ENCODE results near the gene CNKSR1. TPM values are rescaled to one million over a fixed set of nuclear protein-coding genes. Genes with fewer than 3 reads are reported as not detected.

The CNKSR1 gene
- total RNA-seq, 1 experiment from 2014 or later, result 0.12 TPM

DNA sequence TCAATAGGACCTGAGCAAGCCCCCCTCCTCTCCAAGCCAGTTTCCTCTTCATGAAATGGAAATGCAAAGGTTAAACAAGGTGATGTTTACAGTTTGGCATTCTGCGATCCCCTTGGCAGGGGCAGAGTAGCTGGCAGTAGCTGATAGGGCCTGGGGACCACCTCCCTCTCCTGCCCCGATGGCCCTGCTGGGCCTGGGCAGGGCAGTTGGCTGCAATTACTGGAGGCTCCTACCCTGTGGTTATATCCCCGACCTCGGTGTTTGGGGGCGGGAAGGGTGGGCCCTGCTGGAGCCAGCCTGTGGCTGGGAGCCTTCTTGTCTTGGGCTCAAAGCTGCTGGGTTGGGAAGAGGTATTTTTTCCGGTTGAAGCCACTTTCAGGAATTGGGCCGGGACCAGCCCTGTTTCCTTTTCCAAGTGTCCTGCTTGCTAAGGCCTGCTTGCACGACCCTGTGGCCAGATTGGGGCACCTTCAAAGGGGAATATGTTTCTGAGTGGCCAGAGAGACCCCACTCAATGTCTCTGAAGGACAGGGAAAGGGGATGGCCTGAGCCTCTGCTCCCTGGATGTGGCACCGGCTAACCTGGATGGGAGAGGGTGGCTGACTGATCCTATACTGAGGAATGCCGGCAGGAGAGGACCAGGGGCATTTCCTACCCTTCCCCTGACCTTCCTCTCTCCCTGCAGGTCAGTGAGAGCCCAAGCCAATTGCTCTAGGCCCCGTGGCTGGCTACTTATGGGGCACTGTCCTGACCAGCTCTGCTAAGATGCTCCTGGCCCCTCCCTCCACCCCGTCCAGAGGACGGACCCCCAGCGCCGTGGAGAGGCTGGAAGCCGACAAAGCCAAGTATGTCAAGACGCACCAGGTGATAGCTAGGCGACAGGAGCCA lies 16.5 kb upstream of the CNKSR1 start:
- DNase-seq (ENCODE audit: low read depth), result no peak

DNA sequence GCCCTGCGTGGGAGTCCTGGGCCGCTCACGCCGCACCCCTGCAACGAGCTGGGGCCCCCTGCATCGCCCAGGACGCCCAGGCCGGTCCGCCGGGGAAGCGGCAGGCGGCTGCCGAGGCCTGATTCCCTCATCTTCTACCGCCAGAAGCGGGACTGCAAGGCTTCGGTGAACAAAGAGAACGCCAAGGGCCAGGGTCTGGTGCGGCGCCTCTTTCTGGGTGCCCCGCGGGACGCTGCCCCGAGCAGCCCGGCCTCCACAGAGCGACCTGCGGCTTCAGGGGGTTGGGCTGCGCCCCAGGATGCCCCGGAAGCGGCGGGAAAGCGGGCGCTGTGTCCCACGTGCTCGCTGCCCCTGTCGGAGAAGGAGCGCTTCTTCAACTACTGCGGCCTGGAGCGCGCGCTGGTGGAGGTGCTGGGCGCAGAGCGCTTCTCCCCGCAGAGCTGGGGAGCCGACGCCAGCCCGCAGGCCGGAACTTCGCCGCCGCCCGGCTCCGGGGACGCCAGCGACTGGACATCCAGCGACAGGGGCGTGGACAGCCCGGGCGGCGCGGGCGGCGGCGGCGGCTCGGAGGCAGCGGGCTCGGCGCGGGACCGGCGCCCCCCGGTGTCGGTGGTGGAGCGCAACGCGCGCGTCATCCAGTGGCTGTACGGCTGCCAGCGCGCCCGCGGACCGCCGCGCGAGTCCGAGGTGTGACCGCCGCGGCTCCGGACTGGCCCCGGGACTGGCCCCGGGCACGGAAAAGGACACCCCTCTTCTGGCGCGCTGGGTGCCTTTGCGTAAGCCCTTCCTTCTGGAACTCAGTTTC lies 15.7 kb upstream of the CNKSR1 start:
- DNase-seq (ENCODE audit: low read depth), result peak; percentile 49

DNA sequence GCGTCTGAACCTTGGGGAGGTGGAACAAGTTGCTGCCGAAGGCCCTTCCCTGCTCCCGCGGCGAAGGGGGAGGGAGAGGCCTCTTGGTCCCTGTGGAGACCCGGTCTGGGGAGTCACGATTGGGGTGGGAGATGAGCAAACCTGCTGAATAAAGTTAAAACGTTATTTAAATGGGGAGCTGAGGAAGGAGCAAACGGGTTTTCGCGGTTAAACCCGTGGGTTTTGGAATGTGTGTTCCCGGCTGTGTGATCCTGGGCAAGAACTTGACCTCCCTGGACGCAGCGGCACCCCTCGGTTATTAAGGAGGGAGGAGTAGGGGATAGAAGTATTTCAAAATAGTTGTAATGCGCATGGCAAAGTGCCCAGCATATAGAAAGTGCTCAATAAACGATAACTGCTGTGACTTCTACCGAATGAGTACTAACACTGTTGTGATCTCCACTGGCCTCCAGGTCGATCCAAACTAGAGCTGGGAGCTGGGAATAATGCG lies 15.0 kb upstream of the CNKSR1 start:
- DNase-seq (ENCODE audit: low read depth), result no peak

DNA sequence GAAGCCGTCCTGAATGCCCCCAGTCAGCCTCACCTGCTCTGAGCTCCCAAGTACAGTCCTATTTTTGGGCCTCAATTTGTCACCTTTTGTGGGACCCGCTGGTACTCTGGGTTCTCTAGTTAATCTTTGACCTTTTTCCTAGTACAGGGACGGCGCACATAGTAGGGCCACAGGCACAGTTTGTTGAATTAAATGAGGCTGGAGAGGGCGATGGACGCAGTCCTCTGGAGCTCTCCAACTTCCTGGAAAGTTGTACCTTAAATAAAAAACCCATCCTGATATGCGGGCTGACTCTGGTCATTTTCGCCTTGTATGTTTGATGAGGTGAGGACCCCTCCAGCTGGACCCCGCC lies 13.6 kb upstream of the CNKSR1 start:
- DNase-seq (ENCODE audit: low read depth), result no peak

DNA sequence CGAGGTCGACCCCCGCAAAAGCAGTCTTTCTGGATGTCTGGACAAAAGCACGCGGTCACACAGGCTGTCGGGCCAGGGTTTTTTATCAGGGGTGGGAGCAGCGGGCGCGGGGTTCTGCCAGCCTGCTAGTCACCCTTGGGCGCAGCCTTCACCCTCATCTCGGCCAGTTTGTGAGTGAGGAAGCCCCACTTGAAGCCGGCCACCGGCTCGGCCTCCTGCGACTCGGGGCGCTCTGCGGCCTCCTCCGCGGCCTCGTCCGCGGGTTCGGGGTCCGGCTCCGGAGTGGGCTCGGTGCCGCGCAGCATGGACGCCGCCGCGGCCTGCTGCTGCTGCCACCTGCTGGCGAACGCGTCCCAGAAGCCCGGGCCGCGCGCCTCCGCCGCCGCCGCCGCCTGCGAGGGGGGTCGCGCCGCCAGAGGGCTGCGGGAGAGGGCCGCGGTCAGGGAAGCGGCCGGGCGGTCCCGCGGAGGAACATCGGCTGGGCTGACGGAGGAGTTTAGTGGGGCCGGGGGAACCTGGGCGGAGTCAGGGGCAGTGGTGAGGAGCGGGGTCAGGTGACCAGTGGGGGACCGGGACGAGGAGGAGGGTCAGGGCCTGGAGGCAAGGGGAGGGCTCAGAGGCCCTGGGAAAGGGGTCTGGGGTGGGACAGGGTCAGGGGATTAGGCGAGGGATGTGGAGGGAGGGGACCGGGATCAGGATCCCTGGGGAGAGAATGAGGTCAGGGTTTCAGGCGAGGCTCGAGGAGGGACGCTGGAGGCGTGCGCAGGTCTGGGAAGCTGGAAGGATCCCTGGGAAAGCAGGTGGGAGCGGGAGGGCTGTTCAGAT lies 13.0 kb upstream of the CNKSR1 start:
- DNase-seq (ENCODE audit: low read depth), result no peak

DNA sequence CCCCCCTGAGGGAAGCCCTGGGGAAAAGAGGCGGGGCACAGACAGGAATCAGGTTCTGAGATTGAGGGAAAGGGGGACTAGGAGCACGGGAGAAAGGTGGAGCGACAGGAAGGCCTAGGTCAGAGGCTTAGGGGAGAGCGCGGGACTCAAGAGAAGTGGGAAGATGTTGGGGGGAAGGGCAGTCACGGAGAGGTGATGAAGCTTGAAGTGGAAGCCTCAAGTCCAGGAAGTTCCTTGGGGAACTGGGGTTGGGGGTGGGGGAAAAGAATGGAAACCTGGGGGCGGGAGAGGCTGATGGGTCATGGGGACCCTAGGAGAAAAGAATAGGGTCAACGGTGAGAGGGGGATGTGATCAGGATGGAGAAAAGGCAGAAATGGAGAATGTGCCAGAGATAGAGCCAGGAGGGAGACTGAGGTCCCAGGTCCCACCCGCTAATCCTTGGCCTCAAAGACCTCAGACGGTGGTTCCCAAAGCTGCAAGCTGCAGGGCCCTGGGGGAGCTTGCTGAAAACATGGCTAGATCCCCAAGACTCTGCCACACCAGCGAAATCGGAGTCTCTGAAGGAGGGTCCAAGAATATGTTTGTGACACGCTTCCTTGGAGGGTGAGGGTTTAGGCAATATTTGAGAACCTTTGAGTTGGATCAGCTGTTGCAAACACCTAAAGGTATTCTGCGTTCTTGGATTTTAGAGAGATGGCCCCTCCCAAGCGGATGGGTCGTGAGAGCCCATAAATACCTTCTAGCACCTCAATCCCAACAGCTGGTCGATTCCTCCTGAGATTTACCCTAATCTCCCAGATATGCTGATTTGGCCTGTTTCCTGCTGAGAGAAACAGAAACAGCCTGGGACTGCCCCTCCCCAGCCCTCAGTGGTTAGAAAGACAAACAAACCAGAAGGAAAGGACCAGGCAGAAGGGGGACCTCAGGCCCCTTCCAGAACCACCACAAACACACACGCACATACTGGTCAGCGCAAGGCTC lies 12.1 kb upstream of the CNKSR1 start:
- DNase-seq (ENCODE audit: low read depth), result no peak

DNA sequence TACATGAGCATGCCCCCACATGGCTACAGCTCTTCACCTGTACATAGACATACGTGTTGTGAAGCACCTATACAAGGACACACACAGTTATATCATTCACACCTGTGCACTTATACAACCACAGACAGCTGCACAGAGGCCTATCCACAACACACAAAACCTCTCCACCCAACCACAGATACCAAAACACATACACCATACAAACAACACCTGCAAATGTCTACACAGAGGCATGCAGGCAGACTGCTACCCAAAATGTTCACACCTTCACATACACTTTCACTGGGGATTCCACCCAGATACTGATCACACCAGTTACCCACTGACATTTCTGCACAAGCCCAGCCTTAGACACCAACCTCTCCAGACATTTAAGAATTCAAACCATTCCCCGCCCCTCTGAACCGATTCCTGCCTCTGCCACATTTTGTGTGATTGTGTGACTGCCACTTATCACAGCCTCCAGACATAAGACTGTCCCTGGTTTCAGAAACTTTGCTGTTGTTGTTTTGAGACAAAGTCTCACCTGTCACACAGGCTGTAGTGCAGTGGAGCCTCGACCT lies 10.5 kb upstream of the CNKSR1 start:
- no peak for DNase-seq (ENCODE audit: low read depth)

DNA sequence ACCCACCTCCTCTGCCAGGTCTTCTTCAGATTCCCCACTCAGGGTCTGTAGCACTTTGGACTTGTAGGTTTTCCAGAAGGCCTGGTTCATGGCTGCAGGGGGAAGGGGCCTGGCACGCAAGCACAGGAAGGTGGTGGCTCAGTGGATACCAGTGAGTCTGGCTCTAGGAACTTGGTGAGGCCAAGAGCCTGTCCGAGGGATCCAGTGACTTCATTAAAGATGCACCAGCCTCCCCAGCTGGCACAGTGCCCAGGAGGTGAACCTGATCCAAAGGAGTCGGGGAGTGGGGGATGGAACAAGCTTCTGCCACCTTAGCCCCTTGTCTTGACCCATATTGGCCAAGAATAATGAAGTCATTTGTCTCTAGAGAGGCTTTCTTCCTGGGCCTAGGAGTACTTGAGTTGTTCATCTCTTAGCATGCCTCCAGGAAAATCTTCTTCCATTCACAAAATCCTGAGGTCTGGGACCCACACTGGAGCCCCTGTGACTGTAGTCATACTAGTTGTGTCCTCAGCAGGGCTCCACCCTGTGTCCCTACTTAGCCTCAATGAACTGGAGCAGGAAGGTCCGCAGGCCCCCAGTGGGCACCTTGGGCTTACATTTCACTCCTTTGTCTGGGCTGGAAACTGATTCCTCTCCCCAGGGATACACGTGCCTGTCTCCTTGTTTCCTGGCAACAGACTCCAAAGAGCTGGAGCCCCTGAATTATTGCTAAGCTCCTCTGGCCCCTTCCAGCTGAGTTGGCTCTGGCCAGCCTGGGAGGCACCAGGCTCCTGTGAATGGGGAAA lies 8.7 kb upstream of the CNKSR1 start, which contains the start of gene C1orf232:
C1orf232 (minus strand) TSS at position 554 of the 788 bp plus-strand sequence; CDS start at position 90, 464 bp downstream.
- DNase-seq (ENCODE audit: low read depth), result no peak

DNA sequence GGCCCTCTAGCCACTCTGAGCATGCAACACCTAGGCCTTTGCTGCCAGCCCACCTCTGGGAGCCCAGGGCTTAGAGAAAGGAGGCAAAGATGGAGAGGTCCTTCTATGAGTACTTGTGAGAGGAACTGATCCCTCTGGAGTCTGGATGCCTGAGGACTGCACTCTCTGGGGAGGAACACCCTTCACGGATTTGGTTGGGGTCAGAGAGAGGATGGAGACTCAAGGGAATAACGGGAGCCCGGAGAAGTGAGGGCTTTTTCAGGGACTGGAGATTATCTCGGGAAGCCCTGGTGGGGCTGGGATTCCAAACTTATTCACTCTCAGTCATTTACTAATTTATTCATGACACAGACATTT lies 8.1 kb upstream of the CNKSR1 start:
- no peak for DNase-seq (ENCODE audit: low read depth)

DNA sequence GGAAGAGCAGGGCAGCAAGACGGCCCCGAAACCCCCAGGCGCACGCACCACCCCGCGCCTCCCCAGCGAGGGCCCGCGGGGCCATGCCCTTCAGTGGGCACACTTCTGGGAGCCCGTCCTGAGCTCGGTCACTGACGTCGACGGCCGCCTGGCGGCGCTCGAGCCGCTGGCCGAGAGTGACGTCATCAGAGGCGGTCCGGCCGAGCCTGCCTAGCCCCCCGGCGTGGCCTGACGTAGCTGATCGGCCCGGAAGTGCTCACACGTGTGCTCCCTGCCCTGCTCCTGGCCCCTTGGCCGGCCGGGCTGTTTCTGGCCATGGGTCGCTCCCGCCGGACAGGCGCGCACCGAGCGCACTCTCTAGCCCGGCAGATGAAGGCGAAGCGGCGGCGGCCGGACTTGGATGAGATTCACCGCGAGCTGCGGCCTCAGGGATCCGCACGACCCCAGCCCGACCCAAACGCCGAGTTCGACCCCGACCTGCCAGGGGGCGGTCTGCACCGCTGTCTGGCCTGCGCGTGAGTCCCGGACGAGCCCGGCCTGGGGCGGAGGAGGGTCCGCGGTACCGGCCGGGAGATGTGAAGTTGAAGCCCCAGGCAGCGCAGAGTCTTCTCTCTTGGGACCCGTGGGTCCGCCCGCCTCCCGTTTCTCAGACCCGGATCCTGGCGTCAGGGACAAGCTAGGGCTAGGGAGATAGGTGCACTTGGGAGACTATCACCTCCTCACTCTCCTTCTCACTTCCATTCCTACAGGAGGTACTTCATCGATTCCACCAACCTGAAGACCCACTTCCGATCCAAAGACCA lies 7.4 kb upstream of the CNKSR1 start, which contains the start of gene ZNF593:
ZNF593 (plus strand) TSS at position 240 of the 803 bp plus-strand sequence; CDS start at position 316, 76 bp downstream.
- DNase-seq (ENCODE audit: low read depth), result peak; percentile 89

DNA sequence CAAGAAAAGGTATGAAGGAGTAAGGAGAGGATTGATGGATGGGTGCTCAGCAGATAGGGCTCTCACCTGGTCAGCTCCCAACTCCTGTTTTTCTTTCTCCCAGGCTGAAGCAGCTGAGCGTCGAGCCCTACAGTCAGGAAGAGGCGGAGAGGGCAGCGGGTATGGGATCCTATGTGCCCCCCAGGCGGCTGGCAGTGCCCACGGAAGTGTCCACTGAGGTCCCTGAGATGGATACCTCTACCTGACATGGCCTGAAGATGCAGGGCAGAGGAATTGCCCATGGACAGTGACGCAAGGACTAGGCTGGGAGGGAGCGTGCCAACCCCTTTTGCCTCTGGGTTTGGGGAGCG lies 6.8 kb upstream of the CNKSR1 start:
- DNase-seq (ENCODE audit: low read depth), result no peak

DNA sequence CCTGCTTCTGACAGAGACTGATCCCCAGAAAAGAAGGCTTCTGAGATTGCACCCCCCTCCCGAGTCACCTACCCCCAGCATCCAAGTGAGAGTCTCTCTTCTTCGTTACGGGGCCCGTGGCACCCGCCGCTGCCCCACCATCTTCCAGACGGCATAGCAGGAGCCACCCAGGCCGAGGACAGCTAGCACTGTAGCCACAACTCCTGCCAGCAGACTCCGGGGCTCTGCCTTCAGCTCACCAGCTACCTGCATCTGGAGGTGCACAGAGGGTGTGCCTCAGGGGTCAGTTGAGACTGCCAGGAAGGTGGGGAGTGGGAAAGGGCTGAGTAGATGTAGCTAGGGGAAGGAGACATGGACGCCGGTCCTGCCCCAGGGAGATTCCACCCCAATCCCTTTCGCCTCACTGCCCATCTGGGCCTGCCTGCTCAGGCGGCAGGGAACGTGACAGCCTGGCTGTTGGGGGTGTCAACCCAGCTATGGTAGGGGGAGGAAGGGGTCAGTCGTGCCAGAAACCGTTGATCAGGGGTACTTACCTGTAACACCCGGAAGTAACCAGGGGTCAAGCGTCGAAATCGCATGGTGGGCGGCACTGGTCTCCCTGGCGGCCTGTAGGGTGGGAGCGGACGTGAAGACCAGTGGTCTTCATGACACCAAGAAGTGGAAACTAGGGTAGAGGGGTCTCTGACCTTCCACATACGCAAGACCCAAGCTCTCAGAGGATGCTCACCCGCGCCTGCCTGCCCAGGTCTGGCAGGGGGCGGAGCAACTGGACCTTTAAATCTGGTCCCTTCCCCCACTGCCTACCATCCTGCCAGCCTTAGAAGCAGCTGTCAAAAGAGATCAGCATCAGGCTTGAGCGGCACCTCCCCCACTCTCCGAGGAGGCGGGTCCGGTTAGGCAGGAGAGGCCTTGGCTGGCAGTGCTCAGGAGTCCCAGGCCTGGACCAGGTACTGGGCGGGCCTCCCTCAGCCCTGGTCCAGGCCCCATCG lies 5.9 kb upstream of the CNKSR1 start, which contains the start of gene ZNF593OS:
ZNF593OS (minus strand) TSS at position 749 of the 989 bp plus-strand sequence; CDS start at position 578, 171 bp downstream.
- no peak for DNase-seq (ENCODE audit: low read depth)

DNA sequence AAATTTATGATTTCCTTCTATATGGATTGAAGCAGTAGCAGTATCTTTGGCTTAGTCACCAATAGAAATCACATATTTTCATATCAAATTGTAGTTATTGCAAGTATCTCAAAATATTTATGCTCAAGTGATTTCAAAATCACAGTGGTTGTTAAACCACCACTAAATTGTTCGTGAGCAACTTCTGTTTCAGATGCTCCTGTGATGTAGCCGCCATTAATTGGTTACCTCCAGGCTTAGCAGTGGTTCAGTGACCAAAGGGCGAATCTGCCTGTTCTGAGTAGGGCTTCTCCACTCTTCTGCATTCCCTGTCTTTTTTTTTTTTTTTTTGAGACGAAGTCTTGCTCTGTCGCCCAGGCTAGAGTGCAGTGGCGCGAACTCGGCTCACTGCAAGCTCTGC lies 1.9 kb upstream of the CNKSR1 start:
- no peak for DNase-seq (ENCODE audit: low read depth)

DNA sequence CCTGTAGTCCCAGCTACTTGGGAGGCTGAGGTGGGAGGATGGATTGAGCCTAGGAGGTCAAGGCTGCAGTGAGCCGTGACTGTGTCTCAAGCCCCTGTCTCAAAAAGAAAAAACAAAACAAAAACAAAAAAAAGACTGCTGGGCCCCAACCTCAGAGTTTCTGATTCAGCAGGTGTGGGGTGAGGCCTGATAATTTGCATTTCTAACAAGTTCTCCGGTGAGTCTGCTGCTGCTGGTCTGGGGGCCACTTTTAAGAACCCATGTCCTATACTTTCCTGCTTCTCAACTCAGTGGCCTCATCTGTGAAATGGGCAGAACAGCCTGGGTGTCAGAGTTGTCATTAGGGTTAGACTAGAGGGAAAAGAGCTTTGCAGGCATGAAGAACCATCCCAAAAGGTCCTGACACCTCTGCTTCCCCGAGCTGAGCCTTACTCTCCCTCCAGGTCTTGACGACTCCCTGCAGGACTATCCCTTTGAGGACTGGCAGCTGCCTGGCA lies 2.8 kb downstream of the CNKSR1 start:
- DNase-seq (ENCODE audit: low read depth), result no peak

DNA sequence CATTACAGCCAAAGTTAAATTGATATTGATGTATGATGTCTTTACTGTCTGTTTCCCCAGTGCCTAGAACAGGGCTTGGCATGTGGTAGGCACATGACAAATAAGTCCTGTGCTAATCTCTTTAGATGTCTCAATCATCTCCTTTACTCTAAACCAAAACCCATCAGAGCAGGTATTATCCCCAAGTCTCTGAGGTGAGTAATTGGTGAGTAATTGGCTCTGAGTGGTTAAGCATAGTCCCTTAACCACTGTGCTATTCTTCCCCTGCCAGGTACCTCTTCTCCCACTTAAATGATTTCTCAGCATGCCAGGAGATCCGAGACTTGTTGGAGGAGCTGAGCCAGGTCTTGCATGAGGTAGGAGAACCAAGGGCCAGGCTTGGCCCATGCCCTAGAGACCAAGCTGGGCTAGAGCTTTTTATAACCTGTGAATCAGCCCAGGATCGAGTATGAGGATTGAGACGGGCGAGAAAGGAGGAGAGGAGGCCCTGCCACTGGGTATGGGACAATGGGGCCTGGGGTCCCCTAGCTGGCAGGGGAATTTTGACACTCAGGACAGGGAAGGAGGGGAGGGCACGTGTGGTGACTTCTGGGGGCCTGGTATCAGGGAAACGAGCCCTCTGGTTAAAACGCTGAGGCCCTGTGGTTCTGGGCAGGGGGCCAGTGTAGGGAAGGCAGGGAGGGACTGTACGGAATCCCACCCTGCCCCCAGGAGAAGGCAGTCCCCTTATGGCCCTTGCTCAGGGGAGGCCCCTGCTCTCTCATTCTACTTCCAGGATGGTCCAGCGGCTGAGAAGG lies 4.5 kb downstream of the CNKSR1 start:
- DNase-seq (ENCODE audit: low read depth), result no peak

DNA sequence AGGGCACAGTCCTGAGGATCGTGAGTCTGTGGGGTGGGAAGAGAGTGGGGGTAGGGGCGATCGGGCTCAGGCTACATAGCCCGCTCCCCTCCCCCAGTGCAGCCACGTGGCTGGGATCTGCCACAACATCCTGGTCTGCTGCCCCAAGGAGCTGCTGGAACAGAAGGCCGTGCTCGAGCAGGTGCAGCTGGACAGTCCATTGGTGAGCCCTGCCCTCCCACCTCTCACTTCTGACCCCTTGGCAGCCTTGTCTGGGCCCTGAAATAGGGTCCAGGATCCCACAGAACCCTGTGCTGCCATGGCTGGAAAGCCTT lies 5.0 kb downstream of the CNKSR1 start:
- no peak for DNase-seq (ENCODE audit: low read depth)
